Lung (tissue), 12 donors: Measurements from ENCODE around the gene CNTNAP2. TPM values are rescaled to one million over a fixed set of nuclear protein-coding genes. Genes with fewer than 3 reads are reported as not detected.

Source experiments
- ATAC-seq: fragments of 200-7000 bp; cut with Tn5 transposase; one replicate; pipeline ENCODE4 v1.9.1; 2020; ENCODE audit warnings: moderate number of reproducible peaks; ENCODE audit not compliant: insufficient read depth, low FRiP score
- DNase-seq, 3 donors: peaks; one replicate each; pipeline ENCODE4 v3.0.0-alpha.2; 2013 to 2017
- H3K27ac ChIP-seq, 2 donors: one replicate each; pipeline ENCODE4 v1.5.1; 2013; ENCODE audit warnings: mild to moderate bottlenecking in 2 of 2, moderate library complexity in 2 of 2, control low read depth in 1 of 2, inconsistent platforms in 1 of 2, low read depth in 1 of 2, low read length in 1 of 2
- H3K27me3 ChIP-seq, 3 donors: one replicate each; pipeline ENCODE4 v1.5.1; 2013; ENCODE audit warnings: low read length in 2 of 3; ENCODE audit not compliant: control insufficient read depth in 3 of 3, insufficient read depth in 3 of 3
- H3K36me3 ChIP-seq, 4 donors: one replicate each; pipeline ENCODE4 v1.5.1; 2013; ENCODE audit warnings: low read length in 4 of 4, mild to moderate bottlenecking in 1 of 4, moderate library complexity in 1 of 4; ENCODE audit not compliant: control insufficient read depth in 4 of 4, insufficient read depth in 4 of 4
- H3K4me1 ChIP-seq, 5 donors: one replicate each; pipeline ENCODE4 v1.5.1; 2013; ENCODE audit warnings: low read length in 5 of 5, mild to moderate bottlenecking in 2 of 5, moderate library complexity in 1 of 5; ENCODE audit not compliant: control insufficient read depth in 5 of 5, insufficient read depth in 5 of 5
- H3K4me3 ChIP-seq: one replicate; pipeline ENCODE4 v1.5.1; 2013; ENCODE audit warnings: mild to moderate bottlenecking, control low read depth, moderate library complexity
- H3K9ac ChIP-seq, 2 donors: one replicate each; pipeline ENCODE4 v1.5.1; 2013; ENCODE audit warnings: low read length in 2 of 2, control low read depth in 1 of 2; ENCODE audit not compliant: insufficient read depth in 1 of 2
- H3K9me3 ChIP-seq, 4 donors: one replicate each; pipeline ENCODE4 v1.5.1; 2013; ENCODE audit warnings: low read length in 3 of 4, mild to moderate bottlenecking in 1 of 4, moderate library complexity in 1 of 4; ENCODE audit not compliant: control insufficient read depth in 4 of 4, insufficient read depth in 3 of 4
- WGBS, 2 donors: extraction: QIAGEN DNeasy Blood & Tissue Kit; methylation state at CpG; one replicate each; pipeline ENCODE4 v1.1.7; 2013; 5-methylcytosine and 5-hydroxymethylcytosine counted together
- polyA plus RNA-seq, 2 donors: library from polyadenylated mRNA; stranded (reverse); fragments of 200-250 nt; gene quantifications; one replicate each; pipeline ENCODE4 v1.2.1, GENCODE V29; 2013
- total RNA-seq, 2 donors: library from RNA; depleted of rRNA in 1 of 2; stranded (reverse); fragments of >200 nt in 1 of 2; gene quantifications; one replicate each; pipeline ENCODE4 v1.2.1, GENCODE V29; 2014 to 2021
- TF ChIP-seq, protein P1 (sequence below): IDR thresholded peaks from 2 replicates; pipeline ENCODE4 v1.5.1; 2012; ENCODE audit warnings: mild to moderate bottlenecking; ENCODE audit errors: control extremely low read depth, extremely low read depth
- donor health status: control.
- donor health status: control.
- donor health status: Bipolar disorder and iron deficiency.
- donor health status: healthy.
- donor health status: DM: yes; HTN: yes; CAD: no.

The CNTNAP2 gene
- total and polyA plus RNA-seq, 4 donors, result 0.18 to 45.3 (median 0.52) TPM

DNA sequence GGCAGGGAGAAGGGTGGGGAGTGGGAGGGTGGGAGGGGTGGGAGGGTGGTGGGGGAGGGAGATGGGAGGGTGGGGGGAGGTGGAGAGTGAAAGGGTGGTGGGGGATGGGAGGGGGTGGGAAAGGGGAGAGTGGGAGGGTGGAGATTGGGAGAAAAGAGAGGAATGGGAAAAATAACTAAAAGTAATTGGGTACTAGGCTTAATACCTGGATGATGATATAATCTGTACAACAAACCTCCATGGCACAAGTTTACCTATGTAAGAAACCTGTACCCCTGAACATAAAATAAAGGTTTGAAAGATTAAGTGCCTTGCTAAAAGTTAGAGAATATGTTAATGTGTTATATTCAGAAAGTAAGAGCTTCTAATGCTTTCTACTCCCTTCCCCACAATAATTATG is 564.9 kb downstream of the CNTNAP2 start:
- no peak overlapping the region for H3K27ac ChIP-seq

DNA sequence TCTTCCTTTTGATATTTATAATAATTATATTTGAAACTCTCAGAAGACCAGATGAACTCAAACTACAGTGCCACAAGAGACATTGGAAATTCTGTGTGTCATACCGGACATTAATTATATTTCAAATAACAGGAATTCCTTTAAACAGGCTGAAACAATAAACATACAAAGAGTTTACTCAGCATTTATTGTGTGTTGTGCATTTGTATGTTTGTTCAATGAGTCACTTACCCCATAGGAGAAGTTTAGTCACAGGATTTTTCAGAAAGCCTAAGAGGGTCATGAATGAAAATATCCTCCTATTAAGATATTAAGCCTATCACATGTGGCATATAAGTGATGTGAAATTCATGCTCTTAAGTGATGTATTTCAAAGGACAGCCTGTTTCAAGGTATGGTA is 566.8 kb downstream of the CNTNAP2 start:
- TF ChIP-seq, protein P1, sequence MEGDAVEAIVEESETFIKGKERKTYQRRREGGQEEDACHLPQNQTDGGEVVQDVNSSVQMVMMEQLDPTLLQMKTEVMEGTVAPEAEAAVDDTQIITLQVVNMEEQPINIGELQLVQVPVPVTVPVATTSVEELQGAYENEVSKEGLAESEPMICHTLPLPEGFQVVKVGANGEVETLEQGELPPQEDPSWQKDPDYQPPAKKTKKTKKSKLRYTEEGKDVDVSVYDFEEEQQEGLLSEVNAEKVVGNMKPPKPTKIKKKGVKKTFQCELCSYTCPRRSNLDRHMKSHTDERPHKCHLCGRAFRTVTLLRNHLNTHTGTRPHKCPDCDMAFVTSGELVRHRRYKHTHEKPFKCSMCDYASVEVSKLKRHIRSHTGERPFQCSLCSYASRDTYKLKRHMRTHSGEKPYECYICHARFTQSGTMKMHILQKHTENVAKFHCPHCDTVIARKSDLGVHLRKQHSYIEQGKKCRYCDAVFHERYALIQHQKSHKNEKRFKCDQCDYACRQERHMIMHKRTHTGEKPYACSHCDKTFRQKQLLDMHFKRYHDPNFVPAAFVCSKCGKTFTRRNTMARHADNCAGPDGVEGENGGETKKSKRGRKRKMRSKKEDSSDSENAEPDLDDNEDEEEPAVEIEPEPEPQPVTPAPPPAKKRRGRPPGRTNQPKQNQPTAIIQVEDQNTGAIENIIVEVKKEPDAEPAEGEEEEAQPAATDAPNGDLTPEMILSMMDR, result no peak
- no peak for DNase-seq
- Histone ChIP-seq H3K4me1 (no peaks in the 10 kb centered on the region), H3K27ac (no peak overlapping the region), H3K27me3 (no peaks in the 10 kb centered on the region), H3K9me3 (peaks cover 0 to 3% (median 0%) of the 10 kb centered on the region in 4 donors), H3K4me3 (no peak overlapping the region), H3K36me3 (no peaks in the 10 kb centered on the region), H3K9ac (no peak overlapping the region)
- 83 to 86% methylated on average over 1 of the region's 1 CpG for WGBS, 2 donors
- no peak for ATAC-seq

More for the DNA sequence above, 564.9 kb downstream of the CNTNAP2 start:
- TF ChIP-seq, protein P1, result no peak
- Histone ChIP-seq H3K4me3 (no peak overlapping the region), H3K9ac (no peak overlapping the region), H3K9me3 (peaks cover 0 to 3% (median 0%) of the 10 kb centered on the region in 4 donors), H3K27me3 (no peaks in the 10 kb centered on the region), H3K36me3 (no peaks in the 10 kb centered on the region), H3K4me1 (no peaks in the 10 kb centered on the region)
- no peak for DNase-seq
- ATAC-seq, result no peak

- H3K27me3 ChIP-seq, result no peaks in the 10 kb centered on the region
- H3K4me1 ChIP-seq, result no peaks in the 10 kb centered on the region
- 81 to 88% methylated on average over 3 of the region's 3 CpGs for WGBS, 2 donors
- H3K9me3 ChIP-seq, result no peaks in the 10 kb centered on the region
- DNase-seq, result no peak
- TF ChIP-seq, protein P1, result no peak
- H3K27ac ChIP-seq, result no peak overlapping the region
- no peak overlapping the region for H3K4me3 ChIP-seq
- H3K36me3 ChIP-seq, result no peaks in the 10 kb centered on the region
- no peak overlapping the region for H3K9ac ChIP-seq
- ATAC-seq, result no peak
These were observed 574.4 kb downstream of the CNTNAP2 start for GRCh38 chr7:146690987-146691386.

- no peaks in the 10 kb centered on the region for H3K27me3 ChIP-seq
These were observed 582.5 kb downstream of the CNTNAP2 start for GRCh38 chr7:146698995-146699610.

More at GRCh38 chr7:146698995-146699610, 582.5 kb downstream of the CNTNAP2 start:
- H3K27ac ChIP-seq, result no peak overlapping the region
- TF ChIP-seq, protein P1, result no peak
- no peak overlapping the region for H3K9ac ChIP-seq
- peaks cover 0 to 3% (median 0%) of the 10 kb centered on the region in 4 donors for H3K9me3 ChIP-seq
- peaks cover 0 to 11% (median 0%) of the 10 kb centered on the region in 5 donors for H3K4me1 ChIP-seq
- ATAC-seq, result no peak
- DNase-seq, result no peak
- WGBS, 2 donors, result 72 to 81% methylated on average over 1 of the region's 1 CpG
- no peak overlapping the region for H3K4me3 ChIP-seq
- H3K36me3 ChIP-seq, result no peaks in the 10 kb centered on the region
